Brain pericyte (primary cell): ENCODE measurements around the gene ERBB3.

Experiments used
- DNase-seq: peaks from one replicate; pipeline ENCODE4 v3.0.0-alpha.2; 2012; ENCODE audit warnings: low read depth, low spot score

ERBB3 gene

DNA sequence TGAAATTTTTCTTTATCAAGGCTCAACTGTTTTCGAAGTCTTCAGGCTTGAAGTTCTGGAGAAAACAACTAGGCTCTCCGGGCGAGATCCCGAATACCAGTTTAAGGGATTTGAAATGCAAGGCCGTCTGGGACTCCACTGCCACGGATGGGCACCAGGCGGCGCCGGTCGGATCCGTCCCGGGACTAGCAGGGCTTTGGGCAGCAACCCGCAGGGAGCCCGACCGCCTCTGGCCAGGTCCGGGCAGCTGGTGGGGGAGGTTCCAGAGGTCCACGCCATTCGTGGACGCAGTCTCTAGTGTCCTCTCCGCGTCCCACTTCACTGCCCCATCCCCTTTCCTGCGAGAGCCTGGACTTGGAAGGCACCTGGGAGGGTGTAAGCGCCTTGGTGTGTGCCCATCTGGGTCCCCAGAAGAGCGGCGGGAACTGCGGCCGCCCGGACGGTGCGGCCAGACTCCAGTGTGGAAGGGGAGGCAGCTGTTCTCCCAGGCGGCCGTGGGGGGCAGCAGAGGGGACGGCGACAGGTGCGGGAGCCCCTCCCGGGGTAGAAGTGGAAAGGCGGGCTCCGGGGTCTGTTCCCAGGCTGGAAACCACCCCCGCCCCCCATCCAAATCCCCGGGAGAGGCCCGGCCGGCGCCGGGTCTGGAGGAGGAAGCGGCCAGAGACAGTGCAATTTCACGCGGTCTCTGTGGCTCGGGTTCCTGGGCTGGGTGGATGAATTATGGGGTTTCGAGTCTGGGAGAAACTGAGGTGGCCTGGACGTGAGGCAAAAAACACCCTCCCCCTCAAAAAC is 838 bp upstream of the ERBB3 start:
- DNase-seq = peak; percentile 29

DNA sequence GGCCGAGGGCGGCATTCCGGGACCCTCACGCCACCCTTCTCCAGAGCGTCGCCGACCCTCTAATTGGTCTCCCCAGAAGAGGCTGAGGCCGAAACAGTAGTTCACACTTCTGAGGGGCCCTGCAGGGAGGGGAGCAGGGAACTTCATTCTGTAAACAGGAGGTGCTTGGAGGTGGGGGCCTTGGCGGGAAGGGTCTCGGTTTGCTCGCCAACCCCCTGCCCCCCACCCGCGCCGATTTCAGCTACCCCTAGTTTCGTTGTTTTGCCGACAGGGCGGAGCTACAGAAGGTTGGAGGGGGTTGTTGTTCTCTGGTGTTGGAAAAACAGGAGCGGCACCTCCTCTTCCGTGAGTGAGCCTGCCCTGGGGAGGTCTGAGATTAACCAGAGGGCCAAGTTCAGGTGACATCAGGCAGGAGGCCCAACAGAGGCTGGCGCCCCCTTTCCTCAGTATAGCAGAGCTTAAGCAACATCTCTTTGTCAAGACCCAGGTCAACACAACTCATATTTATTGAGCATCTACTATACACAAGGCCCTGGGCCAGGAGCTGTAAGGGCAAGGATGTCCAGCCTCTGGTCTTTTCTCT is 682 bp downstream of the ERBB3 start:
- no peak for DNase-seq

DNA sequence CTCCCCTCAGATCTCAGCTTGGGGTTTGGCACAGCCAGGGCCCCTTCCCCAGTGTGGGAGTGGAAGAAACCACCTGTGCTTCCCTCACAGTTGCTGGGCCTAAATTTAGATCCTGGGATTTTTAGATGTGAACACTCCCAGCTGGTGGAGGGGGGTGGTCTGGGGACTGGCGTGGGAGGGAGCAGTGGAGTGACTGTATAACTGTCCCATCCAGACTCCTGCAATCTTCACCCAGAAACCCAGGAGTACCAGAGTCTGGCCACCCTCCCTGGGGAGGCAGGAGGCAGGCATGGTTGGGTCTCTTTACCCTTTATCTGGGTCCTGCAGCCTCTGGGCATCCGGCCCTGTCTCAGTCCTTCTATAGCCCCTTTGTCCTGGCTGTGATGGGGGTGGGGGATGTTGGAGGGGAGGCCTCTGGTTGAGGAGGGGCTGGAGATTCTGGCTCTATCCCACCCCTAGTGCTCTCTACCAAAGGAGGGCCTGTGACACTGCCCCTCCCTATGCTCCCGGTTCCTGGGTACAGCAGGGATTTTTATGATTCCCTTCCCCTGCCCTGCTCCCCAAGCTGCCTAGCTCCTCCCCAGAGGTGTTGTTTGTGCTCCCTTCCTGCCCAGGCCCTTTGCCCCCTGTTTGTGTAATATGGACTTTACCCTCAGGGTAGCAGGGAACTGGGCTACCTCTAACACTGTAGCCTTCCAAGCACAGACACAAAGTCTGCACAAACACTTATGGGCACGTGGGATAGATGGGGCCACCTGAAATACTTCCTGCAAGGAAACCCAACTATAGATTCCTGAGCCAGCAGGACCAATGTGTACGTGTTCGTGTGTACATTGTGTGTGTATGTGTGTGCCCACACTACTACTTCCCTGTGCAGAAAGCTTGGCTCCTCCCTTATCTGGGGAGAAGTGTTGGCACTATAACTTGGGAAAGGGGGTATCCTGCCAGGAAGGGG is 1.7 kb downstream of the ERBB3 start:
- DNase-seq = no peak

DNA sequence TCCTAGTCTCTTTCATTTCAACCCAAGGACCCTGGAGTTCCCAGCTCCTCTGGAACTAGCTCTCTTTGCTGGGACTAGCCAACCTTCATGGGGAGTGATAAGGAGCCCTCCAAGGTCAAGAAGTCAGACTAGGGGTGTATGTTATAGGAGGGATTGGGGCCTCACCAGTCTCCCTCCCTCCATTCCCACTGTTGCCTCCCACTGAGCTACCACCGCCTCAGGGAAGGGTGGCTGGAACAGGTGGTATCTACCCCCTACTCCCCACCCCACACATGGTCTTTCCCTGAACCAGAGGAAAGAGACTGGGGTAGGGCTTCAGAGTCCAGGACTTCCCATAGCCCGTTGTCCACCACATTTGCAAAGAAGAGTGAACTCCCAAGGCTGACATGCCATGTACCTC is 2.4 kb downstream of the ERBB3 start:
- DNase-seq = no peak

DNA sequence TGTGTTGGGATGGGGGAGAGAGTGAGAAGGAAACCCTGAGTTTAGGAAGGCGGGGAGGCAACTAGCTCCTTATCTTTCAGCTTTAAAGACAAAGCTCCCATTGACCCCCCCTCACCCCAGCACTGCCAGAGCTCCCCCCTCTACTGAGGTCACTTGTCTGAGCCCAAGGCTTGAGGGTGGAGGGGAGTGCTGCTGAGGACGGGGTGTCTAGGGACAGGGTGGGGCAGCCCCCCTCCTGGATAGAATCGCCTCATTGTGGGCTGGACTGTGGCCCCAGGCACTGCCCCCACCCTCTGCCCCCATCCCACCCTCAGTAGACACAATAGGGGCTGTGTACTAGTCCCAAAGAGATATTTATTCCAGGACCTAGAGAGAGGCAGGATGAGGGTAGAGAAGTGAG is 3.0 kb downstream of the ERBB3 start:
- DNase-seq = no peak

DNA sequence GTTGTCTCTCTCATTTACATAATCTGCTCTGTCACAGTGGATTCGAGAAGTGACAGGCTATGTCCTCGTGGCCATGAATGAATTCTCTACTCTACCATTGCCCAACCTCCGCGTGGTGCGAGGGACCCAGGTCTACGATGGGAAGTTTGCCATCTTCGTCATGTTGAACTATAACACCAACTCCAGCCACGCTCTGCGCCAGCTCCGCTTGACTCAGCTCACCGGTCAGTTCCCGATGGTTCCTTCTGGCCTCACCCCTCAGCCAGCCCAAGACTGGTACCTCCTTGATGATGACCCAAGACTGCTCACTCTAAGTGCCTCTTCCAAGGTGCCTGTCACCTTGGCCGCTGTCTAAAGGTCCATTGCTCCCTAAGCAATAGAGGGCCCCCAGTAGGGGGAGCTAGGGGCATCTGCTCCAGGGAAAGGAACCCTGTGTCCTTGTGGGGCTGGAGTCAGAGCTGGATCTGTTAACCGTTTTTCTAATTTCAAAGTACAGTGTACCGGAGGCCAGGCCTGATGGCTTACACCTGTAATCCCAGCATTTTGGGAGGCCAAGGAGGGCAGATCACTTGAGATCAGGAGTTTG is 5.1 kb downstream of the ERBB3 start:
- DNase-seq = no peak

DNA sequence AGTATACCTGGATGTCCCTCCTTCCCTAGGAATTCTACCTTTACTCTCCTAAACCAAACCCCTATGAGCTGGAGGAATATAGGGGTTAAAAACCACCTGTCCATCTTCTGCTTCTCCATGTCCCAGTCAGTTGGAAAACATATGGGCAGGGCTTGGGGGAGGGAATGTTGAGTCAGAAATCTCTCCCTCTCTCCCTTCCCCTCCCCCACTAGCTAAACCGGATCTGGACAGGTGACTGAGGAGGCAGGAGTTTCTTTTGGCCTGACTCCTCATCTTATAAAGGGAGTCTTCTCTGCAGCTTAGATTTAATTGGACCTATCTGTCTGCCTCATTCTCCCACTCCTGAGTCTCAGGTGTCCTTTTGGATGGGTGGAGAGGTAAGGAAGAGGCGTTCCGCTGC is 6.1 kb downstream of the ERBB3 start:
- DNase-seq = no peak

DNA sequence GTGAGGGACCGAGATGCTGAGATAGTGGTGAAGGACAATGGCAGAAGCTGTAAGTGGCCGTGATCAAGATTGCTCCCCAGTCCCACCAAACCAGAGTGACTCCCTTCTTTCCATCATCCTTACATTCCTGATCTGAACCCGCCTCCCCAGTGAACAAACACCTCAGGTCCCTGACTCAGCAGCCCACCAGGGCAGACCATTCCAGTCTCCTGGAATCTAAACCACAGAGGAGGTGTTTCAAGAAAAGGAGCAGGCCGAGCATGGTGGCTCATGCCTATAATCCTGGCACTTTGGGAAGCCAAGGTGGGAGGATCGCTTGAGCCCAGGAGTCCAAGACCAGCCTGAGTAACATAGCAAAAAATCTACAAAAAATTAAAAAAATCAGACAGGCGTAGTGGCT is 6.6 kb downstream of the ERBB3 start:
- DNase-seq = no peak

DNA sequence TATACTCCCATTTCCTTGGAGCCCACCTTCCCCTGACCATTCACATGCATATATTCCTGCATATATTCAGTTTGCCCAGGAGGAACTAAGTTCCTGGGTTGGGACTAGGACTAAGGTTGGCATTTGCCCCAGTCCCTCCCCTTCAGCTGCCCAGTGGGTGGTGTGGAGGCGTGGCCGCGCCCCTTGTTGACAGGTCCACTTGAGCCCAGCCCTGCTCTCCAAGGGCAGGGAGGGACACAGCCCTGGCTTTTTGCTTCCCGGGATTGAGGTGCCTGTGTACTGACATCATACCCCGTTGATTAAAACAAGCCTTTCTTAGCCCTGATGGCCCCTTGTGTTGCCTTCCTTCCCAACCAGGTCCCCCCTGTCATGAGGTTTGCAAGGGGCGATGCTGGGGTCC is 7.3 kb downstream of the ERBB3 start:
- DNase-seq = no peak

DNA sequence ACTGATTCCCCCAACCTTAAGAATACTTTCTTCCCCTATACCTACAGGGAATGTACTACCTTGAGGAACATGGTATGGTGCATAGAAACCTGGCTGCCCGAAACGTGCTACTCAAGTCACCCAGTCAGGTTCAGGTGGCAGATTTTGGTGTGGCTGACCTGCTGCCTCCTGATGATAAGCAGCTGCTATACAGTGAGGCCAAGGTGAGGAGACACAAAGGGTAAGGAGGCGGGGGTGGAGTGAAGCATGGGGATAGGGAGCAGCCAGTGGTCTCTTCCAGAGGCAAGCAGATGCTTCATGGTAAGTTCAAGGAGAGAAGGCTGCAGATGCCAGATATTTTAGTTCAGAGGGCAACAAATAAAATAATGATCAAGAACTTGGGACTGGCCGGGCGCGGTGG is 17.8 kb downstream of the ERBB3 start:
- DNase-seq = no peak

DNA sequence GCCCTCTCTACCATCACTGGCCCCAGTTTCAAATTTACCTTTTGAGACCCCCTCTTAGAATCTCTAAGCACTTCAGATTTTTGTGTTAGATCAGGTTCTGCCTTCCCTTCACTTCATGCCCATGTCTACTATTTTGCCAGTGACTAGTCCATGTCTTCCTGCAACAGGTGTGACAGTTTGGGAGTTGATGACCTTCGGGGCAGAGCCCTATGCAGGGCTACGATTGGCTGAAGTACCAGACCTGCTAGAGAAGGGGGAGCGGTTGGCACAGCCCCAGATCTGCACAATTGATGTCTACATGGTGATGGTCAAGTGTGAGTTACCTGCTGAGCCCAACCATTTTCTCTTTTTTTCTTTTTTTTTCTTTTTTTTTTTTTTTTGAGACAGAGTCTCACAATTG is 18.6 kb downstream of the ERBB3 start:
- DNase-seq = no peak

DNA sequence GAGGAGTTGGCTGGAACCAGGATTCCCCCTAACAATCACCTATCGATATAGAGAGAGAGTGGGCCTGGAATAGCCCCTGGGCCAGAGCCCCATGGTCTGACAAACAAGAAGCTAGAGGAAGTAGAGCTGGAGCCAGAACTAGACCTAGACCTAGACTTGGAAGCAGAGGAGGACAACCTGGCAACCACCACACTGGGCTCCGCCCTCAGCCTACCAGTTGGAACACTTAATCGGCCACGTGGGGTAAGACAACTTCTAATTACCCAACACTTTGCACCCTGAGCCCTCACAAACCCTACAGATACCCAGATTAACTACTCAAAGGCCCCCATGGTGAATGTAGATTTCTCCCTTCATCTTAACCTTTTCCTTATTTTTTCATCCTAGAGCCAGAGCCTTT is 19.8 kb downstream of the ERBB3 start:
- no peak for DNase-seq

DNA sequence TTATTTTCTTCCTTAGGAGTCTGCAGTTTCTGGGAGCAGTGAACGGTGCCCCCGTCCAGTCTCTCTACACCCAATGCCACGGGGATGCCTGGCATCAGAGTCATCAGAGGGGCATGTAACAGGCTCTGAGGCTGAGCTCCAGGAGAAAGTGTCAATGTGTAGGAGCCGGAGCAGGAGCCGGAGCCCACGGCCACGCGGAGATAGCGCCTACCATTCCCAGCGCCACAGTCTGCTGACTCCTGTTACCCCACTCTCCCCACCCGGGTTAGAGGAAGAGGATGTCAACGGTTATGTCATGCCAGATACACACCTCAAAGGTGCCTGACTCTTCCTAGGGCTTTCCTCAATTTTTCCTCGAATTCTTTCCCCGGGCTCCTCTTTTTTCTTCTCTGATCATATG is 21.1 kb downstream of the ERBB3 start:
- DNase-seq = no peak

DNA sequence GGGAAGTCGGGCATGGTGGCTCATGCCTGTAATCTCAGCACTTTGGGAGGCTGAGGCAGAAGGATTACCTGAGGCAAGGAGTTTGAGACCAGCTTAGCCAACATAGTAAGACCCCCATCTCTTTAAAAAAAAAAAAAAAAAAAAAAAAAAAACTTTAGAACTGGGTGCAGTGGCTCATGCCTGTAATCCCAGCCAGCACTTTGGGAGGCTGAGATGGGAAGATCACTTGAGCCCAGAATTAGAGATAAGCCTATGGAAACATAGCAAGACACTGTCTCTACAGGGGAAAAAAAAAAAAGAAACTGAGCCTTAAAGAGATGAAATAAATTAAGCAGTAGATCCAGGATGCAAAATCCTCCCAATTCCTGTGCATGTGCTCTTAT is 22.7 kb downstream of the ERBB3 start:
- no peak for DNase-seq

DNA sequence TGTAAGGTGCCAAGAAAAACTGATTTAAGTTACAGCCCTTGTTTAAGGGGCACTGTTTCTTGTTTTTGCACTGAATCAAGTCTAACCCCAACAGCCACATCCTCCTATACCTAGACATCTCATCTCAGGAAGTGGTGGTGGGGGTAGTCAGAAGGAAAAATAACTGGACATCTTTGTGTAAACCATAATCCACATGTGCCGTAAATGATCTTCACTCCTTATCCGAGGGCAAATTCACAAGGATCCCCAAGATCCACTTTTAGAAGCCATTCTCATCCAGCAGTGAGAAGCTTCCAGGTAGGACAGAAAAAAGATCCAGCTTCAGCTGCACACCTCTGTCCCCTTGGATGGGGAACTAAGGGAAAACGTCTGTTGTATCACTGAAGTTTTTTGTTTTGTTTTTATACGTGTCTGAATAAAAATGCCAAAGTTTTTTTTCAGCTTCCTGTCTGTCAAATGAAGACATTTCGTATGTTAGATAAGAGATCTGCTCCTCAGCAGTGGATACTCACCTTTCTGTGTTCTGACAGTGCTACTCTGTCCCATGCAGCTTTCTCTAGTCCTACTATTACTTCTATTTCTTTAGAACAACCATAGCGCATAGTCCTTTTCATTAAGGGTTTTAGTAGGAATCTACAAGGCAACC is 23.2 kb downstream of the ERBB3 start:
- DNase-seq = no peak

DNA sequence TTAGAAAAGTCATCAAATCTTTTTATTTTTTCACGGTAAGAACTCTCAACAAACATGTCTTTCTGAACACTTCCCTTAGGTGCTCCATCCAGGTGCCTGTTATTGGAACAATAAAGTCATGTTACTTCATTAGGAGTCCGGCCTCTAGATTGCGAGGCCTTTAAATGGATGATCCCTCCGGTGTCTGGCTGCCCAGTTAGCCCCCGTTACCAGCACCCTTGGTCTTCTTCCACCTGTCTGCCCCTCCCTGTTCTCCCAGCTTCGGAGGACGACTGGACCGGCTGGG is 23.8 kb downstream of the ERBB3 start:
- no peak for DNase-seq

DNA sequence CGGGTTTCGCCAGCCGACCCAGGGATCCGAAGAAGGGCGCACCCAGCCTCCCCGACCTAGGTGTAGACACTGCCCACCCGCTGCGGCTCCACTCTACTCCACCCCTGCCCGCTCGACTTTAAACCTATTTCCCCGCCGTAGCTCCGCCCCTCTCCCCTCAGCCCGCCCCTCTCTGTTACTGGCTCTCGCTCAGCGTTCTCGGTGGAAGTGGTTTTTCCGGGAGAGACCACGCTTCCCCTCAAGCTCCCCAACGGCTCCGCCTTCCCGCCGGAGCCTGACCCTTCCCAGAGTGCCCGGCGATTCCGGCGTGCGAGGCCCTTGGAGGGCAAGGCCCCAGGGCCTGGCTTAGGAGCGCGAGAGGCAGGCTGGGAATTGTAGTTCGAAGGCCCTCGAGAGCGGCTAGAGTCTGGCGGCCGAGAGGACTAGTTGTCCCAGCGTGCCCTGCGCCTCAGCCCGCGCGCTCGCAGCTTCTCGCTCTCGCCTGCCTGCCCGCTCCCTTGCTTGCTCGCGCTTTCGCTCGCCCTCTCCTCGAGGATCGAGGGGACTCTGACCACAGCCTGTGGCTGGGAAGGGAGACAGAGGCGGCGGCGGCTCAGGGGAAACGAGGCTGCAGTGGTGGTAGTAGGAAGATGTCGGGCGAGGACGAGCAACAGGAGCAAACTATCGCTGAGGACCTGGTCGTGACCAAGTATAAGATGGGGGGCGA is 24.3 kb downstream of the ERBB3 start, which contains the start of gene PA2G4:
Gene PA2G4 (plus strand): TSS at position 451 of the 706 bp plus-strand sequence. CDS start 179 bp downstream, at position 630.
- peak; percentile 96 for DNase-seq

DNA sequence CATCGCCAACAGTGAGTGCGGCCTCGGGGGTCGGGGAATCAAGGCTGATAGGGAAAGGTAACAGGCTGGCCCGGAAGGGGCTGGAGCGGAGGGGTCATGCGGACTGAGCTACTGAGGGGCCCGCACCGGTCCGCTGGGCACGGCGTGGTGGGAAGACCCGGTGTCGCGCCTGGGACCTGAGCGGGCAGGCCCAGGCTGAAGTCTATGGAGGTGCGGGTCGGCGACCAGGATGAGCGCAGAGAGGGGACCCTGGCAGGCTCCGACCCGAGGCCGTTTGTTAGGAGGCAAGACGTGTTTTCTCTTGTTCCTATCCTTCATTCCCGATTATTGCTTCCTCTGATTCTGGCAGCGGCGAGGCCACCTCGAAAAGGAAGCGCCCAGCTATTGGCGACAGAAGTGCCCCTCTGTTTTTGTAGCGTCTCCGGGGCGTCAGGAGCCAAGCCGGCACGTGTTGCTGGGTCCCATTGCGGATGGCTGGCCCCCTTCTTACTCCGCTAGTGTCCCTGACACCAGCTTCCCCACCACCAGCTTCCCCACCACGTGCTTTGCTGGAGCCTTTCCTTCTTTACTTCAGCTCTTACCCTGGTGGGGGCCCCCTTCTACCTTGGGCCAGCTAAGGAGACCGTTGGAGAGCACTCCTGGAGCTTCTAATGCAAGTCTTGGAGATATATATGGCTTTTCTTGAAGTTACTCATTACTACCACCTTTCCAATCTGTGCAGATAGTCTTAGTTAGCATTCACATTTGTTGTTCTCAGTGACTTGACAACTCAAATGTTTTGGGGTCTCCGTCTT is 25.0 kb downstream of the ERBB3 start:
- no peak for DNase-seq

DNA sequence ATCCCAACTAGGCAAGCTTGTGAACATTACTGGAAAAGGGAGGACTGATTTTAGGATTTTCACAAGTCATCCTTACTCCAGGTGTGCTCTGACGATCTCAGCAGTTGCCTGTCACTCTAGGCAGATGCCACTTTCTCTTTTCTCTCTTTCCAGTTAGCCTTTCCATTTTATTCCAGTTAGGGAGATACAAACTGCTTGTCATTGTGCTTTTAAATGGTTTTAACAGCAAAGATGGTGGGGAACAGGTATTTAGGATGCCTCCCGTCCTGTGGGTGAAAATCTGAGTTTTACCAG is 25.6 kb downstream of the ERBB3 start:
- no peak for DNase-seq

DNA sequence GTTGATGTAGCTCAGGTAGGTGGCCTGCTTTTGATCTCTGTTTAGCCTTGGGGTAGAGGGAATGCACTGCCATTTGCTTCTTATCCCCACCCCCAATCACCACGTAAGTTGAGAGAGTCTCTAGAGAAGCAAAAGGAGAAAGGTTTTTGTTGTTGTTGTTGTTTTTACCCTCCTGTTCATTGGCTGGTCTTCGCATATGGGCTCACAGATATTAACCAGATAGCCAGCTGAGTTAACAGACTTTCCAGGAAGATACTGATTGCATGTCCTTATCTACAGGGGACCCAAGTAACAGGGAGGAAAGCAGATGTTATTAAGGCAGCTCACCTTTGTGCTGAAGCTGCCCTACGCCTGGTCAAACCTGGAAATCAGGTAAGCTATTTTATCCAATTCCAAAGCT is 27.3 kb downstream of the ERBB3 start:
- DNase-seq = no peak

DNA sequence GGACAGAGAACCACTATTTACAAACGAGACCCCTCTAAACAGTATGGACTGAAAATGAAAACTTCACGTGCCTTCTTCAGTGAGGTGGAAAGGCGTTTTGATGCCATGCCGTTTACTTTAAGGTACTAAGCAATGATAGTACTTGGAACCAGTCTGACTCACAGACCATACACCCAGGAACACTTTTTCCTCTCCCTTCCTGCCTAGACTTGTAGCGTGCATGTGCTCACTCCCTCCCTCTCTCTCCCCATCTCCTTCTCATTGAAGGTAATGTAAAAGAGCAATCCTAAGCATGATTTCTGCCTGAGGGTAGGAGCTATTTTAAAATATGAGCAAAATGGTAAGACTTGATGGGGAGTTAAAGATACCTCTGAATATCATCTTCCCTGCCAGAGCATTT is 30.6 kb downstream of the ERBB3 start:
- no peak for DNase-seq
